ENCODE data around the gene TICAM1. TPM values are rescaled to one million over a fixed set of nuclear protein-coding genes. Genes with fewer than 3 reads are reported as not detected.

TICAM1 gene
- total and polyA plus RNA-seq, 2 of the 13 experiments (the other 11 are each of a cell fraction or from before 2014, with no cell fraction given), result 0.33 to 0.95 TPM

DNA sequence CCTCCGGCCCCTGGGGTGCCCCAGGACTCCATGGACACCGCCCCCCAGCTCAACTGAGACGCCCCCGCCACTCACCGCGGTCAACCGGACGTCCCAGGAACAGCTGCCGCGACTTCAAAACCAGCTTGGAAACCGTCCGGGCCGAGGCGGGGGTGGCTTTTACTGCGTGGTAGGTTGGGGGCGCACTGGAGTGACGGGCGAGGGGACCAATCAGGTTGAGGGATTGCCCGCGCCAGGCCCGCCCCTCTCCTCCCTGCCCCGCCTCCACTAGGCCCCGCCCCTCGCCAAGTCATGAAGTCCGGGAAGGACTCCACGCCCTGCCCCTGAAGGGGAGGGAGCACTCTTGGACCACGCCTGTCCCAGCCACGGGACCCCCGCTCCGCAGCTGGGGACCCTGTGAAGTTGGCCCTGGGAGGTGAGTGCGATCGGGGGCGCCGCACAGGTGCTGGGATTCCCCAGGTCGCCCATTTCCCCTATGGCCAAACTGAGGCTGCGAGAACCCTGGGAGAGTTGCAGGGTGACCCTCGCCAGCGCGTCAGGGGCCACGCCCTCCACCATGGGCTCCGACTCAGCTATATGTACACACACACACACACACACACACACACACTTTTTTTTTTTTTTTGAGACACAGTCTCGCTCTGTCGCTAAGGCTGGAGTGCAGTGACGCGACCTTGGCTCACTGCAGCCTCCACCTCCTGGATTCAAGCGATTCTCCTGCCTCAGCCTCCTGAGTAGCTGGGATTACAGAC lies 36.2 kb upstream of the TICAM1 start, which contains the start of gene PLIN3 (continued):
- TF ChIP-seq, protein P1, sequence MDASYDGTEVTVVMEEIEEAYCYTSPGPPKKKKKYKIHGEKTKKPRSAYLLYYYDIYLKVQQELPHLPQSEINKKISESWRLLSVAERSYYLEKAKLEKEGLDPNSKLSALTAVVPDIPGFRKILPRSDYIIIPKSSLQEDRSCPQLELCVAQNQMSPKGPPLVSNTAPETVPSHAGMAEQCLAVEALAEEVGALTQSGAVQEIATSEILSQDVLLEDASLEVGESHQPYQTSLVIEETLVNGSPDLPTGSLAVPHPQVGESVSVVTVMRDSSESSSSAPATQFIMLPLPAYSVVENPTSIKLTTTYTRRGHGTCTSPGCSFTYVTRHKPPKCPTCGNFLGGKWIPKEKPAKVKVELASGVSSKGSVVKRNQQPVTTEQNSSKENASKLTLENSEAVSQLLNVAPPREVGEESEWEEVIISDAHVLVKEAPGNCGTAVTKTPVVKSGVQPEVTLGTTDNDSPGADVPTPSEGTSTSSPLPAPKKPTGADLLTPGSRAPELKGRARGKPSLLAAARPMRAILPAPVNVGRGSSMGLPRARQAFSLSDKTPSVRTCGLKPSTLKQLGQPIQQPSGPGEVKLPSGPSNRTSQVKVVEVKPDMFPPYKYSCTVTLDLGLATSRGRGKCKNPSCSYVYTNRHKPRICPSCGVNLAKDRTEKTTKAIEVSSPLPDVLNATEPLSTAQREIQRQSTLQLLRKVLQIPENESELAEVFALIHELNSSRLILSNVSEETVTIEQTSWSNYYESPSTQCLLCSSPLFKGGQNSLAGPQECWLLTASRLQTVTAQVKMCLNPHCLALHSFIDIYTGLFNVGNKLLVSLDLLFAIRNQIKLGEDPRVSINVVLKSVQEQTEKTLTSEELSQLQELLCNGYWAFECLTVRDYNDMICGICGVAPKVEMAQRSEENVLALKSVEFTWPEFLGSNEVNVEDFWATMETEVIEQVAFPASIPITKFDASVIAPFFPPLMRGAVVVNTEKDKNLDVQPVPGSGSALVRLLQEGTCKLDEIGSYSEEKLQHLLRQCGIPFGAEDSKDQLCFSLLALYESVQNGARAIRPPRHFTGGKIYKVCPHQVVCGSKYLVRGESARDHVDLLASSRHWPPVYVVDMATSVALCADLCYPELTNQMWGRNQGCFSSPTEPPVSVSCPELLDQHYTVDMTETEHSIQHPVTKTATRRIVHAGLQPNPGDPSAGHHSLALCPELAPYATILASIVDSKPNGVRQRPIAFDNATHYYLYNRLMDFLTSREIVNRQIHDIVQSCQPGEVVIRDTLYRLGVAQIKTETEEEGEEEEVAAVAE (CRISPR knock-in tag; IDR thresholded peaks at IDR 0.05; ENCODE audit: borderline replicate concordance), result no peak
- peak; percentile 80 for TF ChIP-seq ESRRA (CRISPR knock-in tag; IDR thresholded peaks at IDR 0.05; ENCODE audit: low read depth)
- 0 out of 2 replicates have a peak, but pooled peaks have one; percentile 9 for TF ChIP-seq CBFB (CRISPR knock-in tag; IDR thresholded peaks at IDR 0.05)
- TF ChIP-seq, protein P2, sequence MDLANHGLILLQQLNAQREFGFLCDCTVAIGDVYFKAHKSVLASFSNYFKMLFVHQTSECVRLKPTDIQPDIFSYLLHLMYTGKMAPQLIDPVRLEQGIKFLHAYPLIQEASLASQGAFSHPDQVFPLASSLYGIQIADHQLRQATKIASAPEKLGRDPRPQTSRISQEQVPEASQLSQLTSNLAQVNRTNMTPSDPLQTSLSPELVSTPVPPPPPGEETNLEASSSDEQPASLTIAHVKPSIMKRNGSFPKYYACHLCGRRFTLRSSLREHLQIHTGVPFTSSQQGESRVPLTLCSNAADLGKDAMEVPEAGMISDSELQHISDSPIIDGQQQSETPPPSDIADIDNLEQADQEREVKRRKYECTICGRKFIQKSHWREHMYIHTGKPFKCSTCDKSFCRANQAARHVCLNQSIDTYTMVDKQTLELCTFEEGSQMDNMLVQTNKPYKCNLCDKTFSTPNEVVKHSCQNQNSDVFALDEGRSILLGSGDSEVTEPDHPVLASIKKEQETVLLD (CRISPR knock-in tag; IDR thresholded peaks at IDR 0.05; ENCODE audit: low read depth), result no peak; the same call in 1 of the 2 replicates
- TF ChIP-seq ZNF709 (CRISPR knock-in tag; IDR thresholded peaks at IDR 0.05), result no peak
- no peak for TF ChIP-seq ZNF570 (CRISPR knock-in tag; IDR thresholded peaks at IDR 0.05; ENCODE audit: borderline replicate concordance)
- no peak; the same call in 1 of the 2 replicates for TF ChIP-seq ZFY (CRISPR knock-in tag; IDR thresholded peaks at IDR 0.05)
- no peak for TF ChIP-seq ZKSCAN8 (CRISPR knock-in tag; IDR thresholded peaks at IDR 0.05; ENCODE audit: borderline replicate concordance)
- no peak; the same call in 1 of the 2 replicates for TF ChIP-seq MTA1 (CRISPR knock-in tag; IDR thresholded peaks at IDR 0.05; ENCODE audit: borderline replicate concordance)
- TF ChIP-seq, protein P3, sequence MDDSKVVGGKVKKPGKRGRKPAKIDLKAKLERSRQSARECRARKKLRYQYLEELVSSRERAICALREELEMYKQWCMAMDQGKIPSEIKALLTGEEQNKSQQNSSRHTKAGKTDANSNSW (CRISPR knock-in tag; IDR thresholded peaks at IDR 0.05; ENCODE audit: borderline replicate concordance), result no peak
- no peak for TF ChIP-seq MTF2 (CRISPR knock-in tag; IDR thresholded peaks at IDR 0.05; ENCODE audit: borderline replicate concordance)
- TF ChIP-seq TCF7 (IDR thresholded peaks at IDR 0.05; ENCODE audit: low read depth), result no peak
- 0 out of 2 replicates have a peak, but pooled peaks have one; percentile 32 for TF ChIP-seq ZNF891 (CRISPR knock-in tag; IDR thresholded peaks at IDR 0.05)
- TF ChIP-seq ZFP36L2 (CRISPR knock-in tag; IDR thresholded peaks at IDR 0.05), result no peak
- no peak for TF ChIP-seq NBN (conservative IDR thresholded peaks at IDR 0.05)
- no peak for TF ChIP-seq SMAD9 (CRISPR knock-in tag; IDR thresholded peaks at IDR 0.05)
- TF ChIP-seq ZNF790 (CRISPR knock-in tag; IDR thresholded peaks at IDR 0.05; ENCODE audit: borderline replicate concordance), result no peak
- no peak for TF ChIP-seq SUZ12 (IDR thresholded peaks at IDR 0.05; ENCODE audit: low read depth, low read length)
- 0 out of 2 replicates have a peak, but pooled peaks have one; percentile 47 for TF ChIP-seq FOXK1 (CRISPR knock-in tag; IDR thresholded peaks at IDR 0.05; ENCODE audit: borderline replicate concordance, low read depth)
- no peak for TF ChIP-seq ZBTB42 (CRISPR knock-in tag; IDR thresholded peaks at IDR 0.05)
- no peak for TF ChIP-seq ZNF878 (CRISPR knock-in tag; IDR thresholded peaks at IDR 0.05)
- TF ChIP-seq MEIS1 (CRISPR knock-in tag; IDR thresholded peaks at IDR 0.05; ENCODE audit: borderline replicate concordance), result 0 out of 2 replicates have a peak, but pooled peaks have one; percentile 66
- no peak for TF ChIP-seq POLR2AphosphoS2 (IDR thresholded peaks at IDR 0.05; ENCODE audit: low read depth, low read length)
- TF ChIP-seq EEA1 (CRISPR knock-in tag; IDR thresholded peaks at IDR 0.05; ENCODE audit: borderline replicate concordance), result no peak; the same call in 1 of the 2 replicates
- TF ChIP-seq ZNF30 (CRISPR knock-in tag; IDR thresholded peaks at IDR 0.05), result no peak
- TF ChIP-seq TOE1 (CRISPR knock-in tag; IDR thresholded peaks at IDR 0.05), result no peak

All from HepG2 (cell line).